TTC549 (cell line): ENCODE measurements around the gene LOX.

ENCODE experiments used
- FAIRE-seq: peaks from 2 replicates; lab custom pipeline; 2012; peaks lifted over from hg19 to GRCh38; lab: Jason Lieb, UNC

The LOX gene

DNA sequence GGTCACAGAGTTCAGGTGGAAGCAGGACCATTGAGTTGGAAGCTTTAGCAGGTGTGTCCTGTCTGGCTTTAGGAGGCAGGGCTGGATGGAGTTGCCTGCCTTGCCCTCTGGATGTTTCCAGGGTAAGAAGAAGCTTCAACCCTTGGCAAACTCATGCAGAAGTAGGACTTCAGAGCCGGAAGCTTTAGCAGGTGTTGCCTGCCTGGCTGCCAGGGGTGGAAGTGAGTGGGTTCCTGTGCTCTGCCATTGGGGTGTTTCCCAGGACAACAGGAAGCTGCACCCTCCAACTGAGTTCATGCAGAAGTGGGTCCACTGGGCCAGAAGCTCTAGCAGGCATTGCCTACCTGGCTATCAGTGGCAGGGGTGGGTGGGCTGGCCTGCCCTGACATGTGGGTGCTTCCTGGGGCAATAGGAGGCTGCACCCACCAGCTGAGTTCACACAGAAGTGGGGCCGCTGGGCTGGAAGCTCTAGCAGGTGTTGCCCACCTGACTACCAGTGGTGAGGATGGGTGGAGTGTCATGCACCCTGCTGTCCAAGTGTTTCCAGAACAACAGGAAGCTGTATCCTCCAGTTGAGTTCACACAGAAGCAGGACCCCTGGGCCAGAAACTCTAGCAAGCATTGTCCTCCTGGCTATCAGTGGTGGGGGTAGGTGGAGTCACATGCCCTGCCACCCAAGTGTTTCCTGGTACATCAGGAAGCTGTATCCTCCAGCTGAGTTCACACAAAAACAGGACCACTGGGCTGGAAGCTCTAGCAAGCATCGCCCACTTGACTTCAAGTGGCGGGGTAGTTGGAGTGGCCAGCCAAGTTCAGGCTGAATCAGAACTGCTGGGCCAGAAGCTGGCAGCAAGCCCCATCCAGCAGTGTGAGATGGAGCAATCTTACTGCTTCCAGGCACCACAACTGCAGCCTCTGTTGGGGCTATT is 24.6 kb downstream of the LOX start:
- FAIRE-seq = no peak

DNA sequence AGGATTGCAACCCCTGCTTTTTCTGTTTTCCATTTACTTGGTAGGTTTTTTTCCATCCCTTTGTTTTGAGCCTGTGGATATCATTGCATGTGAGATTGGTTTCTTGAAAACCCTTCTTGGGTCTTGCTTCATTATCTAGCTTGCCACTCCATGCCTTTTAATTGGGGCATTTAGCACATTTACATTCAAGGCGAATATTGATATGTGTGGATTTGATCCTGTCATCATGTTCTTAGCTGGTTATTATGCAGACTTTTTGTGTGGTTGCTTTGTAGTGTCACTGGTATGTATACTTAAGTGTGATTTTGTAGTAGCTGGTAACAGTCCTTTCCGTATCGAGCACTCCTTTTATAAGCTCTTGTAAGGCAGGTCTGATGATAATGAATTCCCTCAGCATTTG is 26.5 kb downstream of the LOX start:
- FAIRE-seq = no peak

DNA sequence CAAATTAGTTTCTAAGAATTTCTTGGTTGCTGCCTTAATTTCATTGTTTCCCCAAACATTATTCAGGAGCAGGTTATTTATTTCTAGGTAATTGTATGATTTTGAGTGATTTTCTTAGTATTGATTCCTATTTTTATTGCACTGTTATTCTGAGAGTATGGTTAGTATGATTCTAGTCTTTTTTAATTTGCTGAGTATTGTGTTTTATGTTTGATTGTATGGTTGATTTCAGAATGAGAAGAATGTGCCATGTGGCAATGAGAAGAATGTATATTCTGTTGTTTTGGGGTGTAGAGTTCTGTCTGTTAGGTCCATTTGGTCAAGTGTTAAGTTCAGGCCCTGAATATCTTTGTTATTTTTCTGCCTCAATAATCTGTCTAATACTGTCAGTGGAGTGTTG is 27.1 kb downstream of the LOX start:
- FAIRE-seq = no peak

DNA sequence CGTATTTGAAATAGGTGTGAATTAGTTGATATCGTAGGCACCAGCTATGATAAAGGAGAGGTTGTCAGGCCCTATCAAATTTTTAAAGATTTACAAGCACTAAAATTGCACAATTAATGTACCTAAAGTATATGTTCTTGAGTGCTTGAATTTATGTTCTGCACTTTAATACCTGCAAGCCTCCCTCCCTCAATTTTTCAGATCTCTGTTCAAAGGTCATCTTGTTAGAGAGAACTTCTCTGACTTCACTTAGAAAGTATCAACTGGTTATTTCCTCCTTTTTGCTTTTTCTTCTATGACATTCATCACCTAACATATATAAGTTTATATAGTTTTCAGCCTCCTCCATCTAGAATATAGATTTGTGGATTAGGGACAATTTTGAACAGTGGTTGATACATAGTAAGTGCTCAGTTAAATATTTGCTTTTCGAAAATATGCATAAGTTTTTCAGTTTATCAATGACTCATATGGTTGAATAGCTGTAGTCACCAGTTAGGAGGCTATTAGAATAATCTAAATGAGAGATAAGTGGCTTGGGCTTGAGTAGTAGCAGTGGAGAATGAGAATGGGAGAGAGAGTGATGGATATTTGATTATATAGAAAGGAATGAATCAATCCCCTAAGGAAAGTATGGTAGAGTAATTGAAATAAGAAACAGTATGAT is 37.3 kb downstream of the LOX start:
- FAIRE-seq = no peak

DNA sequence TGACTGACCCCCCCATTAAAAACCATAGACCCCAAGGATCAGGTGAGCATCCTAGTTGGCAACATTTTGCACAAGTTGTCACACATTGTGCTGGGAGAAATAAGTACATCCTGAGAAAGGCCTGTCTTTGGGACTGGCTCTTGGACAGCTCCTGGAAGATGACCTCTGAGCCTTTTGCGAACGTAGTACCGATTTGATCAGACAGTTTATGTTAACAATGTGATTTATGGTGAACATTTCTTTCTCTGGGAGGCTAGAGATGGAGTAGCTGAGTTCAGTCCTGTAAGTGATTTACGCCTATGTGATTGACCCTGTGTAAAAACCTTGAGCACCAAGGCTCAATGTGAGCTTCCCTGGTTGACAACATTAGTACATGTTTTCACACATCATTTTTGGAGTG is 41.7 kb downstream of the LOX start:
- FAIRE-seq = no peak

DNA sequence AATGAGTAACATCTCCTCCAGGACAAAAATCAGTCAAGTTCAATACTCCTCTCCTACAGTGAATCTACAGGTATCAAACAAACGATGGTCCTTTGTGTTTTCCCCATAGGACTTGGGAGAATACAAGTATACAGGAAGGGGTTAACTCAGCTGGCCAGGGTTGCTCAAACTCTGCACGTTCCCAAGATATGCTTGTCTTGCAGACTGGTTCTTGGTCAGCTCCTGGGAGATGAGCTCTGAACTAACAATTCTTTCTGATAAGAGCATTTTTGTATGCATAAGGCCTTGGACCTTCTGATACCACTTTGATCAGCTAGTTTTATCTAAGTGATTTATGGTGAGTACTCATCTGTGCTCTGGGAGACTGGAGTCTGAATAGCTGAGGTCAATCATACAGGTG is 42.1 kb downstream of the LOX start:
- FAIRE-seq = no peak

DNA sequence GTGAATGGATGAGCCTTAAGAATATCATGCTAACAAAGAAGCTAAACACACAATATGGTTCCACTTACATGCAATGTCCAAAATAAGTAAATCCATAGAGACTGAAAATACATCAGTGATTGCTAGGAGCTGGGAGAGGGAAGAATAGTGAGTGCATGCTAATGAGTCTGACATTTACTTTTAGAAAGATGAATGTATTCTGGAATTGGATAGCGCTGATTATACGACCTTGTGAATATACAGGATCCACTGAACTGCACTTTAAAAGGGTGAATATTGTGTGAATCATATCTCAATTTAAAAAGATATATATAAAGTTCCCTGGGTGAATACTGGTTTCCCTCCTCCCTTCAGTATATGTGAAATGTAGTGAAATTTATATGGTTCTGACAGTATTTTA is 46.2 kb downstream of the LOX start:
- FAIRE-seq = no peak

DNA sequence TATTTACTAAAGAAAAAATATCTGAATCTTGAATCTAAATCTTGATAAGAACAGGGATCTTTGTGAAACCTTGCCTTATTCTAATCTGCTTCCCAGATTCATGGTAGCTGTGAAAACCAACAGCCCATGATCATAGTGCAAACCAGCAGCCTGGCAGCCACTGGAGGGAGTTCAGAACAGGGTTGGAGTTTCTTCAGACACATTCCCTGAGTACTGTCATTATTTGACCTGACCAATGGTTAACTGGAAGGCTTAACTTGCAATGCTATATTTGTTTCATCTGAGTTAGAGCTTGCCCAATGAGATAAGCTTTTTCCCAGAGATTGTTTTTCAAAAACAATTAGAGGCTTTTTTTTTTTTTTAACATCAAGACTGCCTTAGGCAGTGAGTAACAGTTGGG is 47.8 kb downstream of the LOX start:
- FAIRE-seq = no peak

DNA sequence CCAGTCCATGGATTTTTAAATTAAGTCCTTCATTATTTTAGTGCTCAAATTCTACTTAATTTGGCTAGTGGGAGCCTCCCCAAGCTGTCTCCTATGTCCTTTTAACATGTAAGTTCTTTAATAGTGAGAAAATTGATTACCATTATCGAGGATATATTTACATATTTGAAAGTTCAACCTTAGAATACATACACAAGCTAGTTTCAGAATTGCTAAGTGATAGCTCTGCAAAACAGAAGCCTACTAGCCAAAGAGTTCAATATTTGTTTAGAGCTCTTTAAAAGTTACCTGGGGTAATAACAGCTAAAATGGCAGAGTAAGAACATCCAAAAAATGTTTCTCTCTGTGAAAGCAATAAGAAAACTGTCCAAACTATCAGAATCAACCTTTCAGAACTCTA is 48.2 kb downstream of the LOX start:
- no peak for FAIRE-seq

DNA sequence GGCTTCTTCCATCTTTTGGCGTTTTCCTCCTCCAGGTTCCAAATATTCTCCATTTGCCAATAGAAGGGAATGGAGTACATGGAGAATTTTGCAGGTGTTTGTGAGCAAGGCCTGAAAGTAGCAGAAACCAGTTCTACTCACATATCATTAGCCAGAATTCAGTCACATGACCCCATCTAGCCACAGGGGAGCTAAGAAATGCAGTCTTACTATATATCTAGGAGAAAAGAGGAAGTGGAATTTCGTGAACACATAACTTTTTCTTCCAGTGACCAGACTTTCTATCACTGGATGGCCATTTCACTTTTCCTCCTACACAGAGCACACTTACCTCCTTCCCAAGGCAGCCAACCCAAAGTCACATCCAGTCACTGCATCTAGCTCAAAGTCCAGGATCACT is 55.1 kb downstream of the LOX start:
- no peak for FAIRE-seq

DNA sequence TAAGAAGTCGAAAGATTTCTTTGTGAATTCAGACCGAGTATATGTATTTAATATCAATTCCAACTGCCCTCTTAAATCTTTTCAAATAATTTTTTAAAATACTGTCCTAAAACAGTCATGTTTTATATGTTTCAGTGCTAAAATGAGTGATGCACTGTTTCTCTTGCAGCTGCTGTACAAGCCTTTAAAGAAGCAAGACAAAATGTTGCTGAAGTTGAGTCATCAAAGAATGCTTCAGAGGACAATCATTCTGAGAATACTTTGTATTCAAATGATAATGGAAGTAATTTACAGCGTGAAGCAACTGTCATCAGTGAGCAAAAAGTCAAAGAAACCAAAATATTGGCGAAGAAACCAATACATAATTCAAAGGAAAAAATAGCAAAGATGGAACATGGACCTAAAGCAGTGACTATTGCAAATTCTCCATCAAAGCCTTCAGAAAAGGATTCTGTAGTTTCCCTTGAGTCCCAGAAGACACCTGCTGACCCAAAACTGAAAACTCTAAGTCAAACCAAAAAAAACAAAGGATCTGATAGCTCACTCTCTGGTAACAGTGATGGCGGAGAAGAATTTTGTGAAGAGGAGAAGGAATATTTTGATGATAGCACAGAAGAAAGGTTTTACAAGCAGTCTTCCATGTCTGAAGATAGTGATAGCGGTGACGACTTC is 58.0 kb downstream of the LOX start:
- FAIRE-seq = no peak

DNA sequence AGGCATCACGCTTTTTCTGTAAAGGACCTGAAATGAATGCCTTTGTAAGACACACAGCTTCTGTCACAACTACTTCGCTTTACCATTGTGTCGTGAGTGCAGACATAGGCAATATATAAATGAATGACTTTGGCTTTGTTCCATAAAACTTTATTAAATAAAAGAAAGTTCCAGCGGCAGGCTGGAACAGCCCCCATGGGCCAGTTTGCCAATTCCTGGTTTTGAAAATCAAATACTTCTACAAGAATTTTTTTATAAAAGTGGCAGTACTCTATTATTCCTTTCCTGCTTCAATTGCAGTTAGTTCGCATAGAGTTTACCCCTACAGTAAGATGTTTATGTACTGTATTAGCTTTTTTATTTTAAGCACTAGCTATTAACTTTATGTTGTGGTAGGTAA is 62.6 kb downstream of the LOX start:
- no peak for FAIRE-seq

DNA sequence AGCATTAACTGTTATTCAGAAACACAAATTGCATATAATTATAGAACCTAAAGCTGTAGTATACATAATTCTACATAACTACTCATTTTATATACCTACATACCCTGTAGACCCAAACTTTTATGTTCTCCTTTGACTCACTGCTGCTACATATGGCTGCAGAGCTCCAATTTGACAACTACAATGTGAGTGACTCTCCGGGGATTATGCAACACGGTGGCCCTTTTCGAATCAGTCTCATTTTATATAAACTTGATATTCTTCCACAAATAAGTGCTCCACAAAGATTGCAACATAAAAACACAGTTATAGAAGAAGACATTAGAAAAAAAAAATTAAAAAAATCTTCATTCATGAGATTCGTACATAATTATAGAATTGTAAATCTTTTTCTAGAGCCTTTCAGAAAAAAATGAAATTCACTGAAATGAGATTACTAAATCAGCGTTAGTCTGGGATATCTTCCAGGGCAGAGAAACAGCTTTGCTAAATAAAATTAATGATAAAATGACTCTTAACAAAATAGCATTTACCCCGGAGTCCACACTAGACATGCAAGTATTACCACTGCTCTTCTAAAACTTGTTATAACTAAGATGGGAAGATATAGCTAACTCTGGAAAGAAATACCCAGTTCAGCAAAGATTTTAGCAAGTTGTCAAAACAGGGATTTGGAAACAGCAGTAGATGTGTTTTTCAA is 63.7 kb downstream of the LOX start:
- FAIRE-seq = no peak
